HepG2 (cell line): Measurements from ENCODE around the gene LIMD2. TPM values are rescaled to one million over a fixed set of nuclear protein-coding genes. Genes with fewer than 3 reads are reported as not detected.

Experiments
- ATAC-seq: fragments of 200-7000 bp; cut with Tn5 transposase; 3 replicates; pipeline ENCODE4 v1.9.1; 2020; ENCODE audit warnings: mild to moderate bottlenecking, moderate library complexity
- BruUV-seq: library from RNA; stranded (reverse); fragments of 400-500 nt; replicated peaks from 2 replicates; lab custom pipeline; 2021; lab: Mats Ljungman, UMichigan
- CTCF ChIA-PET: fragments of 300-600 bp; formaldehyde crosslinking; extraction: SDS; loops from one replicate; lab custom pipeline; 2021; ENCODE audit warnings: low total read pairs, inconsistent platforms, low intra/inter-chr PET ratio; lab: Yijun Ruan, JAX
- POLR2A ChIA-PET: fragments of 350-600 bp; sonication (Branson Sonifier 250); formaldehyde crosslinking; loops from one replicate; lab custom pipeline; 2020; ENCODE audit warnings: antibody characterized with exemption, inconsistent platforms; lab: Yijun Ruan, JAX
- DNase-seq: peaks from one replicate; pipeline ENCODE4 v3.0.0-alpha.2; 2015; ENCODE audit warnings: low spot score
- FAIRE-seq: peaks from 3 replicates; lab custom pipeline; 2011; peaks lifted over from hg19 to GRCh38; lab: Jason Lieb, UNC
- H2AFZ ChIP-seq: one replicate; pipeline ENCODE4 v1.6.1; 2011; ENCODE audit warnings: low read length, inconsistent platforms
- H3K27ac ChIP-seq: fragments of 300-600 bp; 3 replicates; pipeline ENCODE4 v1.8.0; 2011; ENCODE audit warnings: mixed run types, mild to moderate bottlenecking, mixed read lengths, low read length, inconsistent platforms; ENCODE audit not compliant: insufficient read depth; ENCODE audit errors: extremely low read length
- H3K27me3 ChIP-seq, 2 experiments: fragments of 200-600 bp in 1 of 2; 2 replicates in 1 of 2; 3 replicates in 1 of 2; pipeline versions ENCODE4 v1.6.0 to v1.8.0; 2011; ENCODE audit warnings: low read length in 2 of 2, mild to moderate bottlenecking in 2 of 2, moderate library complexity in 2 of 2, inconsistent platforms in 1 of 2; ENCODE audit not compliant: insufficient read depth in 2 of 2, control insufficient read depth in 1 of 2
- H3K36me3 ChIP-seq, 2 experiments: fragments of 200-600 bp in 1 of 2; replicated peaks in 1 of 2; 2 replicates in 1 of 2; 3 replicates in 1 of 2; pipeline versions ENCODE4 v1.5.1 to v1.8.0; 2011; ENCODE audit warnings: low read length in 2 of 2, inconsistent platforms in 1 of 2; ENCODE audit not compliant: insufficient read depth in 2 of 2, control insufficient read depth in 1 of 2
- H3K4me1 ChIP-seq: 2 replicates; pipeline ENCODE4 v1.5.1; 2012; ENCODE audit warnings: low read length, inconsistent platforms; ENCODE audit not compliant: insufficient read depth
- H3K4me2 ChIP-seq: 2 replicates; pipeline ENCODE4 v1.6.0; 2011; ENCODE audit warnings: low read depth, low read length, inconsistent platforms
- H3K4me3 ChIP-seq, 3 experiments: fragments of 200-600 bp in 1 of 3; sonication (generic), shearing (Covaris generic) in 1 of 3; replicated peaks in 1 of 3; 2 replicates each; pipeline ENCODE4 v1.5.1; 2011 to 2016; ENCODE audit warnings: low read length in 3 of 3, inconsistent platforms in 2 of 3, low read depth in 2 of 3, mild to moderate bottlenecking in 2 of 3, control low read depth in 1 of 3, mixed read lengths in 1 of 3; ENCODE audit not compliant: insufficient read depth in 1 of 3
- H3K79me2 ChIP-seq: one replicate; pipeline ENCODE4 v1.6.1; 2011; ENCODE audit warnings: low read length, inconsistent platforms; ENCODE audit not compliant: insufficient read depth
- H3K9ac ChIP-seq: 2 replicates; pipeline ENCODE4 v1.6.0; 2011; ENCODE audit warnings: mild to moderate bottlenecking, low read depth, low read length, inconsistent platforms; ENCODE audit not compliant: insufficient read depth
- H3K9me3 ChIP-seq: 2 replicates; pipeline ENCODE4 v1.5.1; 2012; ENCODE audit warnings: mild to moderate bottlenecking, low read length
- H4K20me1 ChIP-seq: 2 replicates; pipeline ENCODE4 v1.6.0; 2011; ENCODE audit warnings: inconsistent platforms, mild to moderate bottlenecking, low read length, moderate library complexity; ENCODE audit not compliant: insufficient read depth
- BORCS8-MEF2B ChIP-seq: sonication (generic); formaldehyde crosslinking; IDR thresholded peaks from 2 replicates; pipeline ENCODE4 v1.8.0; 2022; ENCODE audit warnings: mild to moderate bottlenecking, missing genetic modification reagents
- CCDC6 ChIP-seq: sonication (generic); formaldehyde crosslinking; IDR thresholded peaks from 2 replicates; pipeline ENCODE4 v1.8.1; 2022; ENCODE audit warnings: mild to moderate bottlenecking, missing genetic modification reagents, moderate library complexity
- CEBPB ChIP-seq: IDR thresholded peaks from 2 replicates; pipeline ENCODE4 v1.6.1; 2011; ENCODE audit warnings: low read depth, low read length, improper control_type of control experiment, borderline replicate concordance
- CEBPG ChIP-seq: IDR thresholded peaks from 2 replicates; pipeline ENCODE4 v1.6.1; 2016
- HMG20B ChIP-seq: conservative IDR thresholded peaks from 2 replicates; pipeline ENCODE4 v1.6.1; 2016; ENCODE audit warnings: missing genetic modification reagents, missing compliant biosample characterization
- HNRNPLL ChIP-seq: fragments of 200-400 bp; formaldehyde crosslinking; IDR thresholded peaks from 2 replicates; pipeline ENCODE4 v1.6.1; 2017; ENCODE audit warnings: mild to moderate bottlenecking, low read depth, low read length; ENCODE audit not compliant: poor library complexity, severe bottlenecking
- MED8 ChIP-seq: sonication (generic); formaldehyde crosslinking; IDR thresholded peaks from 2 replicates; pipeline ENCODE4 v1.8.1; 2023; ENCODE audit warnings: mild to moderate bottlenecking, missing genetic modification reagents; ENCODE audit not compliant: insufficient replicate concordance
- NFIC ChIP-seq: IDR thresholded peaks from 2 replicates; pipeline ENCODE4 v1.6.1; 2012; ENCODE audit warnings: mild to moderate bottlenecking, low read length, inconsistent platforms
- PLRG1 ChIP-seq: fragments of 450-650 bp; conservative IDR thresholded peaks from 2 replicates; pipeline ENCODE4 v1.6.1; 2016
- RAD51 ChIP-seq: fragments of 450-650 bp; IDR thresholded peaks from 2 replicates; pipeline ENCODE4 v1.6.1; 2016; ENCODE audit warnings: borderline replicate concordance
- SP2 ChIP-seq: sonication (generic); formaldehyde crosslinking; IDR thresholded peaks from 2 replicates; pipeline ENCODE4 v1.5.1; 2020; ENCODE audit warnings: mild to moderate bottlenecking, missing genetic modification reagents
- SRF ChIP-seq: IDR thresholded peaks from 2 replicates; pipeline ENCODE4 v1.6.1; 2011; ENCODE audit warnings: mild to moderate bottlenecking, low read depth, low read length, moderate library complexity
- STAT6 ChIP-seq: sonication (generic); formaldehyde crosslinking; IDR thresholded peaks from 2 replicates; pipeline ENCODE4 v1.4.0; 2020; ENCODE audit warnings: missing genetic modification reagents, mild to moderate bottlenecking, borderline replicate concordance
- ZNF576 ChIP-seq: sonication (generic); formaldehyde crosslinking; IDR thresholded peaks from 2 replicates; pipeline ENCODE4 v1.4.0; 2020; ENCODE audit warnings: mild to moderate bottlenecking, missing genetic modification reagents
- ZNF747 ChIP-seq: sonication (generic); formaldehyde crosslinking; IDR thresholded peaks from 2 replicates; pipeline ENCODE4 v1.8.1; 2023; ENCODE audit warnings: missing genetic modification reagents, mild to moderate bottlenecking, borderline replicate concordance
- ZNF800 ChIP-seq: sonication (generic); formaldehyde crosslinking; IDR thresholded peaks from 2 replicates; pipeline ENCODE4 v1.4.0; 2020; ENCODE audit warnings: missing genetic modification reagents
- WGBS: methylation state at CpG from one replicate; pipeline ENCODE4 v1.1.6; 2017; ENCODE audit warnings: low lambda C conversion rate; 5-methylcytosine and 5-hydroxymethylcytosine counted together
- in situ Hi-C: cut with HindIII; loops from 2 replicates; pipeline ENCODE4 v1.10.0; 2017; ENCODE audit warnings: low pct_unique_long_range_greater_than_20kb; ENCODE audit not compliant: extremely low pct_ligation_motif_present
- intact Hi-C: fragments of 100-400 bp; cut with micrococcal nuclease; formaldehyde crosslinking; loops from one replicate; pipeline ENCODE4 v1.10.0; 2022; ENCODE audit not compliant: unreplicated experiment
- polyA plus RNA-seq, 8 experiments: library from polyadenylated mRNA; depleted of rRNA in 3 of 8; stranded (reverse) in 7 of 8; unstranded in 1 of 8; fragments of >200 nt; fragmentation: Illumina TruSeq in 4 of 8; extraction: Trizol in 4 of 8; gene quantifications; 2 replicates each; pipeline versions ENCODE4 v1.2.1 to v1.2.3, GENCODE V29; 2011 to 2016; ENCODE audit warnings: low read depth in 4 of 8, missing spikeins in 1 of 8, mixed read lengths in 1 of 8; ENCODE audit not compliant: insufficient read depth in 1 of 8
- total RNA-seq, 5 experiments: library from RNA; depleted of rRNA; stranded (reverse); fragments of >200 nt; fragmentation: Illumina TruSeq; extraction: Trizol; gene quantifications; 2 replicates each; pipeline ENCODE4 v1.2.3, GENCODE V29; 2016; ENCODE audit warnings: low read depth in 1 of 5

LIMD2 gene
- total and polyA plus RNA-seq, 2 of the 13 experiments (the other 11 are each of a cell fraction or from before 2014, with no cell fraction given), result 9.0 to 20.8 TPM

- 69% methylated on average over 3 of the region's 3 CpGs for WGBS
- Histone ChIP-seq H2AFZ (no peak overlapping the region), H3K9me3 (no peaks in the 10 kb centered on the region), H4K20me1 (no peaks in the 10 kb centered on the region), H3K36me3 (peaks cover 12 to 38% of the 10 kb centered on the region in 2 experiments; a peak in 4 of 5 replicates), H3K4me2 (no peak overlapping the region), H3K79me2 (no peaks in the 10 kb centered on the region), H3K4me1 (no peaks in the 10 kb centered on the region), H3K4me3 (no peak overlapping the region), H3K9ac (no peak overlapping the region), H3K27ac (no peak overlapping the region), H3K27me3 (no peaks in the 10 kb centered on the region)
- FAIRE-seq (no peak), ATAC-seq (no peak), DNase-seq (no peak)
- in situ Hi-C loops, result no loop called here
- POLR2A ChIA-PET, result no interaction called here
- BruUV-seq, result no TSS peak
- CTCF ChIA-PET, result no interaction called here
- intact Hi-C loops, result no loop called here
- TF ChIP-seq HMG20B (CRISPR knock-in tag) (no peak), CEBPG (CRISPR knock-in tag) (peak; percentile 32; the same call in 1 of the 2 replicates), ZNF576 (CRISPR knock-in tag) (no peak), CEBPB (peak; percentile 69; the same call in 1 of the 2 replicates), SP2 (CRISPR knock-in tag) (no peak)
Measured at GRCh38 chr17:63652106-63652505, 47.8 kb downstream of the LIMD2 start.

GRCh38 chr17:63649813-63650212 lies 50.1 kb downstream of the LIMD2 start:
- POLR2A ChIA-PET, result no interaction called here
- in situ Hi-C loops, result no loop called here
- no peak for TF ChIP-seq PLRG1
- no peak for TF ChIP-seq BORCS8-MEF2B
- no peak for TF ChIP-seq ZNF747
- TF ChIP-seq NFIC, result no peak
- TF ChIP-seq CCDC6 (CRISPR knock-in tag), result no peak
- no peak for TF ChIP-seq SRF
- TF ChIP-seq HNRNPLL, result no peak
- TF ChIP-seq ZNF800 (CRISPR knock-in tag), result no peak
- no peak for TF ChIP-seq STAT6 (CRISPR knock-in tag)
- no peak for TF ChIP-seq RAD51
- no peak for TF ChIP-seq MED8

More at GRCh38 chr17:63649813-63650212, 50.1 kb downstream of the LIMD2 start:
- Histone ChIP-seq H2AFZ (no peak overlapping the region), H3K79me2 (no peaks in the 10 kb centered on the region), H3K27ac (no peak overlapping the region), H4K20me1 (no peaks in the 10 kb centered on the region), H3K36me3 (peaks cover 12 to 45% of the 10 kb centered on the region in 2 experiments; a peak in 4 of 5 replicates), H3K9ac (no peak overlapping the region), H3K27me3 (no peaks in the 10 kb centered on the region), H3K4me2 (no peak overlapping the region), H3K9me3 (no peaks in the 10 kb centered on the region), H3K4me1 (no peaks in the 10 kb centered on the region), H3K4me3 (no peak overlapping the region)
- DNase-seq (no peak), FAIRE-seq (no peak), ATAC-seq (no peak)
- WGBS, result 100% methylated on average over 1 of the region's 1 CpG
- intact Hi-C loops, result no loop called here
- no TSS peak for BruUV-seq
- CTCF ChIA-PET, result no interaction called here
